Heart right ventricle (tissue), 16 donors: ENCODE data around the gene HSFX4. TPM values are rescaled to one million over a fixed set of nuclear protein-coding genes. Genes with fewer than 3 reads are reported as not detected.

Experiments
- ATAC-seq, 8 donors: fragments of 200-7000 bp; cut with Tn5 transposase; one replicate each; pipeline ENCODE4 v1.9.1; 2020; ENCODE audit warnings: mild to moderate bottlenecking in 8 of 8, moderate library complexity in 8 of 8, moderate number of reproducible peaks in 1 of 8
- DNase-seq, 2 donors: peaks; one replicate each; pipeline ENCODE4 v3.0.0-alpha.2; 2020
- H3K27ac ChIP-seq, 10 donors: fragments of 200-600 bp; sonication (generic) in 2 of 10; one replicate each; pipeline versions ENCODE4 v1.5.0 to v1.8.0; 2020 to 2022; ENCODE audit warnings: mild to moderate bottlenecking in 3 of 10
- H3K27me3 ChIP-seq, 7 donors: fragments of 200-600 bp; one replicate each; pipeline ENCODE4 v1.8.0; 2021 to 2022; ENCODE audit warnings: mild to moderate bottlenecking in 2 of 7
- H3K36me3 ChIP-seq, 9 donors: fragments of 200-600 bp; sonication (generic) in 1 of 9; one replicate each; pipeline versions ENCODE4 v1.5.0 to v1.8.0; 2020 to 2022; ENCODE audit warnings: mild to moderate bottlenecking in 2 of 9
- H3K4me1 ChIP-seq, 9 donors: fragments of 200-600 bp; sonication (generic) in 1 of 9; one replicate each; pipeline versions ENCODE4 v1.5.0 to v1.8.0; 2020 to 2022; ENCODE audit warnings: mild to moderate bottlenecking in 4 of 9
- H3K4me3 ChIP-seq, 10 donors: fragments of 200-600 bp; sonication (generic) in 2 of 10; one replicate each; pipeline versions ENCODE4 v1.5.0 to v1.8.0; 2020 to 2022; ENCODE audit warnings: mild to moderate bottlenecking in 7 of 10, moderate library complexity in 2 of 10
- H3K9me3 ChIP-seq, 11 donors: fragments of 200-600 bp in 10 of 11; sonication (generic) in 2 of 11; one replicate each; pipeline versions ENCODE4 v1.5.0 to v1.8.0; 2013 to 2022; ENCODE audit warnings: mild to moderate bottlenecking in 2 of 11, control low read depth in 1 of 11, moderate library complexity in 1 of 11
- WGBS, 2 donors: extraction: QIAGEN DNeasy Blood & Tissue Kit; methylation state at CpG; one replicate each; pipeline ENCODE4 v1.1.7; 2013; ENCODE audit warnings: inconsistent platforms in 1 of 2; 5-methylcytosine and 5-hydroxymethylcytosine counted together
- intact Hi-C, 10 donors: fragments of 100-400 bp; cut with DNase I; formaldehyde crosslinking; loops; one replicate each; pipeline versions ENCODE4 v1.11.1 to v1.14.2; 2022
- polyA plus RNA-seq, 2 donors: library from polyadenylated mRNA; stranded (reverse); fragments of 200-250 nt; gene quantifications; one replicate each; pipeline ENCODE4 v1.2.3, GENCODE V29; 2013
- total RNA-seq, 10 donors: library from RNA; stranded (reverse); fragmentation: NEBNext Ultra II Directional in 3 of 10; extraction: Animal tissue kit (Norgen Biotek cat#: 25700) in 3 of 10; gene quantifications; one replicate each; pipeline versions ENCODE4 v1.2.1 to v1.2.4, GENCODE V29; 2021 to 2023
- TF ChIP-seq, protein P1 (sequence below), 9 donors: fragments of 200-600 bp; sonication (generic) in 2 of 9; IDR thresholded peaks; one replicate each; pipeline versions ENCODE4 v1.5.0 to v1.8.0; 2021 to 2022; ENCODE audit warnings: antibody characterized with exemption in 9 of 9, mild to moderate bottlenecking in 5 of 9, moderate library complexity in 1 of 9
- donor health status: Arrhythmogenic right ventricular cardiomyopathy.
- donor health status: ischemic (EF 13 %, LVEDD 7.1; RV severe dilation, severe dysfunction).
- donor health status: healthy with polysubstance abuse.
- donor health status: DM: no; HTN: yes; CAD: no.
- donor health status: DM: no; HTN: no; CAD: no.
- donor health status: ischemic (EF 25% LVEDD 6.9; RV normal size, moderate dysfunction).
- donor health status: ischemic (EF 25% LVEDD 5.7; RV mildly dilated, moderate dysfunction).
- donor health status: healthy.
- donor health status: DM: yes; HTN: yes; CAD: no.
- donor health status: Ischemic cardiomyopathy.
- donor health status: ischemic (EF 35%, LVEDD 5.7; RV mildly dilated, moderate dysfunction).
- donor health status: nonischemic (EF 11% LVEDD 7.7; RV severe dilation, severe dysfunction).
- donor health status: DM: yes; HTN: yes; CAD: no.
- donor health status: PGD.
- donor health status: ischemic (EF 29% LVEDD 5.4; RV normal size, mild dysfunction).
- donor health status: nonischemic (EF 23%, LVEDD 6.1; RV moderate dilation, normal function).

The HSFX4 gene
- total and polyA plus RNA-seq, 12 donors: 0.07 TPM; not detected in 11

DNA sequence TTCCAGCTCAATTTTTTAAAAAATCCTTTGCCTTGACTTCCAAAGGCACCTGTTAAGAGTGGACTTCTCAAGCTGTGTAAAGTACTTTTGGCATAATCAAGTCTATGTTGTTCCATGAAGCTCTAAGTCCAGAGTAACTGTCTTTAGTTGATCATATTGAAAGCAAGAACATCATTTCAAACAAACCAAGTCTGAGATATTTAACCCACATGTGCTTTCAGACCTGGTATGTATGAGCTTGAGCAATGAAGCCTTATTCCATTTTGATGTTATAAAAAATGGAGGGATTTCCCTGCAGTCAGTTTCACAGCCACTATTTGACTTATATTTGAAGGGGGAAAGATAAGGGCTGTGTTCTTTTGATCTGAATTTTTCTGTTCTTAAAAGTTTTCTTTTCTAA lies 32.6 kb downstream of the HSFX4 start:
- Histone ChIP-seq H3K4me1 (peaks cover 0 to 17% (median 0%) of the 10 kb centered on the region in 9 donors), H3K27me3 (peaks cover 0 to 4% (median 0%) of the 10 kb centered on the region in 7 donors), H3K9me3 (no peaks in the 10 kb centered on the region), H3K36me3 (peaks cover 0 to 39% (median 0%) of the 10 kb centered on the region in 9 donors), H3K4me3 (no peak overlapping the region), H3K27ac (no peak overlapping the region)
- intact Hi-C loops: loop anchor here in 6 of 10 donors (2.0 to 10.0 kb wide), 8 partner anchors 243 to 755 kb away; partner anchors contain the start of gene MAMLD1 (in 5 of the 6)
- DNase-seq (no peak), ATAC-seq (no peak)
- TF ChIP-seq, protein P1, sequence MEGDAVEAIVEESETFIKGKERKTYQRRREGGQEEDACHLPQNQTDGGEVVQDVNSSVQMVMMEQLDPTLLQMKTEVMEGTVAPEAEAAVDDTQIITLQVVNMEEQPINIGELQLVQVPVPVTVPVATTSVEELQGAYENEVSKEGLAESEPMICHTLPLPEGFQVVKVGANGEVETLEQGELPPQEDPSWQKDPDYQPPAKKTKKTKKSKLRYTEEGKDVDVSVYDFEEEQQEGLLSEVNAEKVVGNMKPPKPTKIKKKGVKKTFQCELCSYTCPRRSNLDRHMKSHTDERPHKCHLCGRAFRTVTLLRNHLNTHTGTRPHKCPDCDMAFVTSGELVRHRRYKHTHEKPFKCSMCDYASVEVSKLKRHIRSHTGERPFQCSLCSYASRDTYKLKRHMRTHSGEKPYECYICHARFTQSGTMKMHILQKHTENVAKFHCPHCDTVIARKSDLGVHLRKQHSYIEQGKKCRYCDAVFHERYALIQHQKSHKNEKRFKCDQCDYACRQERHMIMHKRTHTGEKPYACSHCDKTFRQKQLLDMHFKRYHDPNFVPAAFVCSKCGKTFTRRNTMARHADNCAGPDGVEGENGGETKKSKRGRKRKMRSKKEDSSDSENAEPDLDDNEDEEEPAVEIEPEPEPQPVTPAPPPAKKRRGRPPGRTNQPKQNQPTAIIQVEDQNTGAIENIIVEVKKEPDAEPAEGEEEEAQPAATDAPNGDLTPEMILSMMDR (IDR thresholded peaks at IDR 0.05): no peak

DNA sequence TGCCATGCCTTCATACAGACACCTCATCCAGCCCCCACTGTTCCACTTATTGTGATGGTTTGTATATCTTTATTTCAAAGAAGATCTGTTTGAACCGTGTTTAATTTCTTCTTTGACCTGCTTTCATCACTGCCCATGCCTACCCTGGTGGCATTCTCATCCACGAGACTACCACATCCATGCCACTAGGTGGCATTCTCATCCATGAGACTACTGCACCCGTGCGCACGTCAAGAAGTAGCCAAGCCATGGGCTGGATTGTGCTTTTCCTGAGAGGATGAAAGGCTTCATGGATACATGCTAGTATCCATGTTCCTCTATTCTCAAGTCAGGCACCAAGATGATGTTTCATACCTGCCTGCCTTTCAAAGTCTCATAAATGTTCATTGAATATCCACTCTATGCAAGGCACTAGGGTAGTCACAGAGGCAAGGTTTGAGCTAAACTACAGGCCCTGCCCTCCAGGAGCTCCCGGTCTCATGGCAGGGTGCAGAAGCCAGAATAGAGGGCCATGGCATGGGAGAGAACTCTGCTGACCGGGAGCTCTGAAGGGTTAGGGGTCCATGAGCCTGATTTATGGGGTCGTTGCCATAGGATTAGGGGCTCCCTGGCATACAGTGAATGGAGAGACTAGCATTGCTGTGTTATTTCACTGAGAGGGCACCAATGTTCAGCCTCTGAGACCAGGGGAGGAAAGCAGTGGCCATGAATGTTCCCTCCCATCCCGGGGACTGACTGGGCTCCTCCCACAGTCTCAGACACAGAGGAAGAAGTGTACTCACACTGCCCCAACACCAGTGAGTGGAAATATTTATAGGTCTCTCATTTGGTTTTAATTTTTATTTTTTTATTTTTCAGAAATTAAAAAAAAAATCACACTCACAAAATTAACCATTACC lies 33.7 kb downstream of the HSFX4 start:
- peak; percentile 79 to 94 (median 88) for ATAC-seq
- H3K27me3 ChIP-seq: no peaks in the 10 kb centered on the region
- no peak overlapping the region for H3K27ac ChIP-seq
- no peak overlapping the region for H3K4me3 ChIP-seq
- intact Hi-C loops: loop anchor here in 6 of 10 donors (2.0 to 10.0 kb wide), 8 partner anchors 242 to 754 kb away; partner anchors contain the start of gene MAMLD1 (in 5 of the 6)
- TF ChIP-seq, protein P1 (IDR thresholded peaks at IDR 0.05): peak in 8 of 9 donors; percentile 18 to 76 (median 69)
- H3K4me1 ChIP-seq: peaks cover 0 to 9% (median 0%) of the 10 kb centered on the region in 9 donors
- no peaks in the 10 kb centered on the region for H3K9me3 ChIP-seq
- DNase-seq: peak in 1 of 2 donors; percentile 42
- H3K36me3 ChIP-seq: peaks cover 0 to 39% (median 0%) of the 10 kb centered on the region in 9 donors
- WGBS, 2 donors: 34 to 43% methylated on average over 9 of the region's 9 CpGs

DNA sequence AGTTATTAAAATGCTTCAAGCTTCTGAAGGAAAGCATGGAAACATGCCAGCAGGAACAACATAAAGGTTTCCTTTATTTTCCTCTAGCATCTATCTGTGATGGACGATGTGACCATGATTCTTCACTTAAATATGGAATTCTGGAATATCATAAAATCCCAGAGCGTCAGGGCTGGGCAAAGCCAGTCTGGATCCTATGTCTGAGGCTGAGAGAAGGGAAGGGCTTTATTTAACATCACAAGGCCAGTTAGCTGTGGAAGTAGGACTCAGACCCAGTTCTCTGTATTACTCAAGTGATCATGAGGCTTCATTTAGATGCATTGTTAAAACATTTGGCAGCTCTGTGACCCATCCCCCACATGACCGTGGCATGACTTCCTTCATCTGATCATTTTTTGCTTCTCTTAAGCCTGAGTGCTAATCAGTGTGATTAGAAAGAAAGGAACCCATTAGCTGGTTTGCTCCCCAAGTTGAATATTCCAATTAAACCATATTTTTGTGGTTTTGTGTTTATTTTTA lies 49.8 kb downstream of the HSFX4 start:
- no peak for DNase-seq
- H3K36me3 ChIP-seq: no peaks in the 10 kb centered on the region
- no peaks in the 10 kb centered on the region for H3K9me3 ChIP-seq
- H3K27ac ChIP-seq: no peak overlapping the region
- TF ChIP-seq, protein P1 (IDR thresholded peaks at IDR 0.05): no peak
- H3K4me3 ChIP-seq: no peak overlapping the region
- intact Hi-C loops: no loop called here
- WGBS, 2 donors: 69 to 73% methylated on average over 3 of the region's 3 CpGs
- H3K27me3 ChIP-seq: no peaks in the 10 kb centered on the region
- no peak for ATAC-seq
- peaks cover 0 to 14% (median 0%) of the 10 kb centered on the region in 9 donors for H3K4me1 ChIP-seq

Other genes starting within 250 kb of the HSFX4 start
- not detected for gene MAGEA11, start 217.5 kb upstream of the HSFX4 start, total RNA-seq
- gene MAGEA11, start 217.5 kb upstream of the HSFX4 start, polyA plus RNA-seq: not detected
- gene HSFX1, start 155.5 kb upstream of the HSFX4 start, total RNA-seq: 1 to 10 TPM in 9 of 10 donors, under 1 TPM in 1; 0.51 to 3.3 (median 2.6) TPM
- gene HSFX1, start 155.5 kb upstream of the HSFX4 start, polyA plus RNA-seq: under 1 TPM; 0.58 to 0.66 TPM
- gene MAGEA9, start 147.6 kb upstream of the HSFX4 start, total RNA-seq: not detected
- gene MAGEA9, start 147.6 kb upstream of the HSFX4 start, polyA plus RNA-seq: not detected
- gene MAGEA8, start 48.4 kb upstream of the HSFX4 start, total RNA-seq: not detected
- gene MAGEA8, start 48.4 kb upstream of the HSFX4 start, polyA plus RNA-seq: not detected
- gene EOLA2, start 8.9 kb downstream of the HSFX4 start, total RNA-seq: 10 to 100 TPM; 19.0 to 28.2 (median 23.9) TPM
- 10 to 100 TPM; 16.4 to 39.2 TPM for gene EOLA2, start 8.9 kb downstream of the HSFX4 start, polyA plus RNA-seq